PC-9 (cell line): ENCODE data around the gene TMEM141.
"Not testable (repeated sequence)": the region's sequence is repeated elsewhere in the genome, so short reads cannot be mapped to it uniquely, and the experiment has no call there.

Source experiments
- EZH2 ChIP-seq: fragments of 200-600 bp; sonication (generic); IDR thresholded peaks from 2 replicates; pipeline ENCODE4 v1.8.0; 2017; ENCODE audit warnings: antibody characterized with exemption, low read depth
- TF ChIP-seq, protein P1 (sequence below): fragments of 200-600 bp; sonication (generic); conservative IDR thresholded peaks from 2 replicates; pipeline ENCODE4 v1.6.1; 2017; ENCODE audit warnings: mixed run types, antibody characterized with exemption, mild to moderate bottlenecking, moderate library complexity

DNA sequence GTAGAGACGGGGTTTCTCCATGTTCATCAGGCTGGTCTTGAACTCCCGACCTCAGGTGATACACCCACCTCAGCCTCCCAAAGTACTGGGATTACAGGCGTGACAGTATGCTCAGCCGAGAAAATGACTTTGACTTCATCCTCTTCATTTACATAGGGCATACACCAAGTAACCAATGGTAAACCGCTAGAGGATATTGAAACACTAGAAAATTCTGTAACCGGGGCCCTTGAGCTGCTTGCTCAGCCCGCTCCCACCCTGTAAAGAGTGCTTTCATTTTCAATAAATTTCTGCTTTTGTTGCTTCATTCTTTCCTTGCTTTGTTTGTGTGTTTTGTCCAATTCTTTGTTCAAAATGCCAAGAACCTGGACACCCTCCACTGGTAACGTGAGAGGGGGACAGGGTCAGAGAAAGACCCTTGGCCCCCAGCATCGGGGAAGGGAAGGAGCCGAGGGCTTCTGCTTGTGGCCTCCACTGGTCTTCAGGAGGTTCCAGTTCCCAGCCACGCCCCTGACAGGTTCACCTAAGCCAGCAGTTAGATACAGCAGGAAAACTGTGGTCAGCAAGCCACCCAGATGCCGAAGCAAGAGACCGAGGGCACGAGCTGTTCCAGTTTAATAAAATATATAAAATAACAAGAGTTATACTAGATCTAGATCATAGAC, 25.3 kb upstream of the TMEM141 start:
- TF ChIP-seq, protein P1, sequence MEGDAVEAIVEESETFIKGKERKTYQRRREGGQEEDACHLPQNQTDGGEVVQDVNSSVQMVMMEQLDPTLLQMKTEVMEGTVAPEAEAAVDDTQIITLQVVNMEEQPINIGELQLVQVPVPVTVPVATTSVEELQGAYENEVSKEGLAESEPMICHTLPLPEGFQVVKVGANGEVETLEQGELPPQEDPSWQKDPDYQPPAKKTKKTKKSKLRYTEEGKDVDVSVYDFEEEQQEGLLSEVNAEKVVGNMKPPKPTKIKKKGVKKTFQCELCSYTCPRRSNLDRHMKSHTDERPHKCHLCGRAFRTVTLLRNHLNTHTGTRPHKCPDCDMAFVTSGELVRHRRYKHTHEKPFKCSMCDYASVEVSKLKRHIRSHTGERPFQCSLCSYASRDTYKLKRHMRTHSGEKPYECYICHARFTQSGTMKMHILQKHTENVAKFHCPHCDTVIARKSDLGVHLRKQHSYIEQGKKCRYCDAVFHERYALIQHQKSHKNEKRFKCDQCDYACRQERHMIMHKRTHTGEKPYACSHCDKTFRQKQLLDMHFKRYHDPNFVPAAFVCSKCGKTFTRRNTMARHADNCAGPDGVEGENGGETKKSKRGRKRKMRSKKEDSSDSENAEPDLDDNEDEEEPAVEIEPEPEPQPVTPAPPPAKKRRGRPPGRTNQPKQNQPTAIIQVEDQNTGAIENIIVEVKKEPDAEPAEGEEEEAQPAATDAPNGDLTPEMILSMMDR: not testable (repeated sequence)
- not testable (repeated sequence) for TF ChIP-seq EZH2
